GM21526 (cell line): ENCODE measurements around the gene FAT1.
"Not testable (repeated sequence)": the region's sequence is repeated elsewhere in the genome, so short reads cannot be mapped to it uniquely, and the experiment has no call there.

ENCODE experiments used
- ATAC-seq: cut with Tn5 transposase; IDR thresholded peaks from one replicate; pipeline ENCODE4 v1.9.1; 2021; ENCODE audit warnings: moderate library complexity; ENCODE audit not compliant: unreplicated experiment, low FRiP score

Gene FAT1, protein sequence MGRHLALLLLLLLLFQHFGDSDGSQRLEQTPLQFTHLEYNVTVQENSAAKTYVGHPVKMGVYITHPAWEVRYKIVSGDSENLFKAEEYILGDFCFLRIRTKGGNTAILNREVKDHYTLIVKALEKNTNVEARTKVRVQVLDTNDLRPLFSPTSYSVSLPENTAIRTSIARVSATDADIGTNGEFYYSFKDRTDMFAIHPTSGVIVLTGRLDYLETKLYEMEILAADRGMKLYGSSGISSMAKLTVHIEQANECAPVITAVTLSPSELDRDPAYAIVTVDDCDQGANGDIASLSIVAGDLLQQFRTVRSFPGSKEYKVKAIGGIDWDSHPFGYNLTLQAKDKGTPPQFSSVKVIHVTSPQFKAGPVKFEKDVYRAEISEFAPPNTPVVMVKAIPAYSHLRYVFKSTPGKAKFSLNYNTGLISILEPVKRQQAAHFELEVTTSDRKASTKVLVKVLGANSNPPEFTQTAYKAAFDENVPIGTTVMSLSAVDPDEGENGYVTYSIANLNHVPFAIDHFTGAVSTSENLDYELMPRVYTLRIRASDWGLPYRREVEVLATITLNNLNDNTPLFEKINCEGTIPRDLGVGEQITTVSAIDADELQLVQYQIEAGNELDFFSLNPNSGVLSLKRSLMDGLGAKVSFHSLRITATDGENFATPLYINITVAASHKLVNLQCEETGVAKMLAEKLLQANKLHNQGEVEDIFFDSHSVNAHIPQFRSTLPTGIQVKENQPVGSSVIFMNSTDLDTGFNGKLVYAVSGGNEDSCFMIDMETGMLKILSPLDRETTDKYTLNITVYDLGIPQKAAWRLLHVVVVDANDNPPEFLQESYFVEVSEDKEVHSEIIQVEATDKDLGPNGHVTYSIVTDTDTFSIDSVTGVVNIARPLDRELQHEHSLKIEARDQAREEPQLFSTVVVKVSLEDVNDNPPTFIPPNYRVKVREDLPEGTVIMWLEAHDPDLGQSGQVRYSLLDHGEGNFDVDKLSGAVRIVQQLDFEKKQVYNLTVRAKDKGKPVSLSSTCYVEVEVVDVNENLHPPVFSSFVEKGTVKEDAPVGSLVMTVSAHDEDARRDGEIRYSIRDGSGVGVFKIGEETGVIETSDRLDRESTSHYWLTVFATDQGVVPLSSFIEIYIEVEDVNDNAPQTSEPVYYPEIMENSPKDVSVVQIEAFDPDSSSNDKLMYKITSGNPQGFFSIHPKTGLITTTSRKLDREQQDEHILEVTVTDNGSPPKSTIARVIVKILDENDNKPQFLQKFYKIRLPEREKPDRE (N-terminal part only)

DNA sequence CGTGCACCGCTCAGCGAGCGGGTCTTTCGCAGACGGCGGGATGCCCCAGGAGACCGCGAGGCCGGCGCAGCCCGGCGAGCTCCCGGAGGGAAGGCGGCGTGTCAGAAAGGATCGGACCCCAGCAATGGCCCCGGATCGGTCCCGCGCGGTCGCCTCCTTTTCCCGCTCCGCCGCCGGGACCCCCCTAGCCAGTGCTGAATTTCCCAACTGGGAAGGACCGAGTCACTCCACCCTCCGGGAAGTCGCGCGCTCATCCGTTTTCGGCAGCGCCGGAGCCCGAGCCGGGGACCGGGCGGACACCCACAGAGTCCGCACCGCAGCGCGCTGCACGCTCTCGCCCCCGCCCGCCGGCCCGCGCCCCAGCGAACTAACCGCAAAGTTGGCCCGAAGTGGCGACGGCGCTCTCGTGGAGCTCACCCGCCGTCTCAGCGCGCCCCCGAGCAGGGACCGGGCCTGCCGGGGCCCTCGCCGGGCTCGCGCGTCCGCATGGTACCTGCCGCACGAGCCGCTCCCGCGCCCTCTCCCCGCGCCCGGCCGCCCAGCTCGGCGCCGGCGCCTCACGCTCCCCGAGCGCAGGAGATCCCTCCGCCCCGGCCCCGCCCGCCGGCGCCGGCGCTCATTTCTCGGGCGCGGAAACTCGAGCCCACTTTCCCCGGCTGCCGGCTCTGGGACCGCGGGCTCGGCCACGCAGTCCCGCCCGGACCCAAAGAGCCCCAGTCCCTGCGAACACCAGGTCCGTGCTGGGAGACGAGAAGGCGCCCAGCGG is at the start of gene FAT1:
Gene FAT1 (minus strand): TSS at position 565 of the 766 bp plus-strand sequence. CDS start 14,029 bp downstream, outside the sequence.
- no peak for ATAC-seq

DNA sequence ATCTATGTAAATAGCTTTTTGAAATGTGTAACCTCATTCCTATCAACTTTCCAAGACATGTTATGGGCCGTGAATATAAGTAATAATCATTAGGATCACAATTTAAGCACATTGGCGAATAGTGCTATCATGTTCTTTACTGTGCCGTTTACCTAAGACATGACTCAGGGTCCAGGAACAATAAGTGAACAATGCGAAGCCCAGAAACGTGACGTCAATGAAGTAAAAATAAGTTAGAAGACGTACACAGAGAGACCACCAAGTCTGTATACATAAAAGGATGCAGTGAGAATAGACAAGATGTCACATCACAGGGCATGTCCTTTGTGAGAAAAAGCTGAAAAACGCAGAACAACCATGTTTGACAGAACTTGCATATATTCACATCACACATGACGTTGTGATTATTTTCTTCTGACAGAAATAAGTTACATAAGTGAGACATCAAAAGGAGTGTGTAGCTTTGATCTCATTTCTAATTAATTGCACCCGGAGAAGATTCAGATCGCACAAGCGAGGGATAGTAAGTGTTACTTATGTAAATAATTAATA is 49.4 kb upstream of the FAT1 start:
- ATAC-seq: no peak

DNA sequence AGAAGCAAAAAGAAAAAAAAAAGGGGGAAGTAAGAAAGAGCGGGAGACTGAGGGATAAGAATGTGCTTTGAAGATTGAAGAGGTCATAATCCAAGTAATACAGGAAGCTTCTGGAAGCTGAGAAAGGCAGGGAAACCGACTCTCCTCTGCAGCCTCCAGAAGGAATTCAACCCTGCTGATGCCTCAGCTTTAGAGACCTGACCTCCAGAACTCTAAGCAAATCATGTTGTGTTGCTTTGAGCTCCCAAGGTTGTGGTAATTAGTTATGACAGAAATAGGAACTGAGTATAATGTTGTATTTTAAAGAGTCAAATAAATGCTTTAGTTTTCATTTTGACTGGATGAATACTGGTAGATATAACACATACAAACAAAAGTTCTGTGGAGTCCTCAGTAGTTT is 48.0 kb upstream of the FAT1 start:
- ATAC-seq: no peak

DNA sequence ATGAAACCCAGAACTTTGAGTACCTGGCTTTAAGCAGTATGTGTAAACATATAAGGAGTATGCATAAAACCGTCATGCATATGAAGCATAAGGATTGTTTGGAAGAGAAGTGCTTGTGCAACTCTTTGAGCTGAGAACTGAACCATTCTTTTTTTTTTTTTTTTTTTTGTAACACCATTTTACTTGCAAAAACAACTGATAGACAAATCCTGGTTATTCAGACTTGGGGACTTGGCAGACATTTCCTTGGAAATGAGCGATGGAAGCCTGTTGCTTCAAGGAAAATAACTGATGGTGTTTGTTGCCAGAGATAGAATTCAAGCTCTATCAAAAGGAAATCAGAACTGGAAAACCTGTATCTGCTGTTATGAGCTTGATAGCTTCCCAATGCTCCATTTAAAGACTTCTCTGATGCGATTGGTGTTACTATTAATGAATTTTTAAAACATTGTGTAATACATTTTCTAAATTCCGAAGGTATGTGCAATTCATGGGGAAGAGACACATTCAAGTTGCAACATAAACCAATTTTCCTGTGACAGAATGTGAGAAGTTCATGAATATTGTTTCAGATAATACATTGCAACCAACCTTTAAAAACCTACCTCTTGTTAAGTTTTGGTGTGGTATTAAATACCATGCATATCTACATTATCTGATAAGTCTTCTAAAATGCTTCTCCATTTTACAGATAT is 47.0 kb upstream of the FAT1 start:
- ATAC-seq: no peak

DNA sequence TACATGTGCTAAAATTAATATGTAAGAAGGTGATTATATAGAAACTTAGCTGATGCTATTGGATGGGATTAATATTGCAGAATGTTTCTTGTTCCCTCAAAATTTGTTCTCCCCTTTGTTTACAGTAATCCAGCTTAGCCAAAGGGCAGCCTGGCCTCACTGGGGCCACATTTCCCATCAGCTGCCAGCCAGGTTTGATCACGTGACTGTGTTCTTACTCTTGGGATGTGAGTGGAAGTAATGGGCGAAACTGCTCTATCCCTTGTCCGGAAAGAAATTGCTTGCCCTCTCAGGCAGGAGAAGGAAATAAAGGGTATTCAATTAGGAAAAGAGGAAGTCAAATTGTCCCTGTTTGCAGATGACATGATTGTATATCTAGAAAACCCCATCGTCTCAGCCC is 44.1 kb upstream of the FAT1 start:
- ATAC-seq: no peak

DNA sequence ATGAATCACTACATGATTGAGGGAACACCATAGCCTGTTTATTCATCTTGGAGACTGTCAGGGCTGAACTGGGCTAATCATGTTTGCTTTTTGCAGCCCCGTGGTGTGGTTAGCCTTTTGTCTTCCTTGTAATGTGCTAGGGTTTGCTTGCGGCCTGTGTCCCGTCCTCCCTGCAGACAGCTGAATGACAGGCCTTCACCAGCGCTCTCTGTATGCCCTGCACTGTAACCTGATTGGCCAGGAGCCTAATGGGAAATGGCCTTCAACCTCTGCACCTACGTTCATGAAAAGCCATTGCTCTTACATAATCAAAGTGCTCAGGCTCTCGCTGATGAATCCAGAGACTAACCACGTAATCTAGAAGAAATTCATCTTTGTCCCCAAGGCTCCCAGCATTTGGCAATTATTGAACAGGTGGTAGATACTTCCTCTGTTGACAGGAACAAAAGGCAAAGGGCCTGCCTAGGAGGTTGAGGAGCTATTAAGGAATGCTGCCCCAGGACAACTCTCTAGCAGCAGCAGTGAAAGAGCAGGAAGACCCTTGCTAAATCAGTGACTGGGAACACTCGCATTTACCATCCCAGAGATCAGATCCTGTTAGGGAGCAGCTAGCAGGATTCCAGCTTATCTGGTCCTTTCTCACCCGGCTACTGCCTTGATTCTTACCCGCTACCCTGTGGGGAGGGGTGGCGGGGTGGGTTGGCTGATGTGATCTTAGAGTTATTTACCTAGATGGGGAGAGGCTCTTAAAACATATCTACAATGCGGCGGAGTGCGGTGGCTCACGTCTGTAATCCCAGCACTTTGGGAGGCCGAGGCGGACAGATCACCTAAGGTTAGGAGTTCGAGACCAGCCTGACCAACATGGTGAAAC is 42.3 kb upstream of the FAT1 start:
- no peak for ATAC-seq

DNA sequence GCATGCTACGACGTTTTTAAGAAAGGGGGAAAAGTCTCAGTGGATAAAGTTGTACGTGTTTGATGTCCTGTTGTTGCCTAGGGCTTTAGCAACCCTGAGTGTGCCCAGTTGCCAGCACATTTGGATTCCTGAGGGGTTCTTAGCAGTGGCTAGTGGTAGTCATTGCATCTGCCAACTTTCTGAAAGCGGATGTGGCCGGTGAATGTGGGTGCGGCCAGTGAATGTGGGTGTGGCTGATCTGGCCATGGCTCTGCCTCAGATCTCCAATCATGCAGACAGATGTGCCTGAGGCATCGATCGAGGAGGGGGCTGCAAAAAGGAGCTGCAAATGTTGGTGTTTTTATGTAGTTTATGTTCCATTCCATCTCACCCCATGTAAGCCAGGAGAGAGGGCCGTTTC is 41.5 kb upstream of the FAT1 start:
- ATAC-seq: no peak

DNA sequence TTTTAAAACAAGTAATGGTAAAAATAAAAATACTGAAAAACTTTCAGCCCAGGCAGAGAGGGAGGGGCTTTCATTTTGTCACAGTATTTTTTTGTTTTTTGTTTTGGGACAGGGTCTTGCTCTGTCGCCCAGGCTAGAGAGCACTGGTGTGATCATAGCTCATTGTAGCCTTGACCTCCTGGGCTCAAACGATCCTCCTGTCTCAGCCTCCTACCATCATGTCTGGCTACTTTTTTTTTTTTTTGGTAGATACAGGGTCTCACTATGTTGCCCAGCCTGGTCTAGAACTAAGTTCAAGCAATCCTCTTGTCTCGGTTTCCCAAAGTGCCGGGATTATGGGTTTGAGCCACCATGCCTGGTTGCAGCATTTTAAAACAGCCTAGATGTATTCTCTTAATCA is 40.8 kb upstream of the FAT1 start:
- no peak for ATAC-seq

DNA sequence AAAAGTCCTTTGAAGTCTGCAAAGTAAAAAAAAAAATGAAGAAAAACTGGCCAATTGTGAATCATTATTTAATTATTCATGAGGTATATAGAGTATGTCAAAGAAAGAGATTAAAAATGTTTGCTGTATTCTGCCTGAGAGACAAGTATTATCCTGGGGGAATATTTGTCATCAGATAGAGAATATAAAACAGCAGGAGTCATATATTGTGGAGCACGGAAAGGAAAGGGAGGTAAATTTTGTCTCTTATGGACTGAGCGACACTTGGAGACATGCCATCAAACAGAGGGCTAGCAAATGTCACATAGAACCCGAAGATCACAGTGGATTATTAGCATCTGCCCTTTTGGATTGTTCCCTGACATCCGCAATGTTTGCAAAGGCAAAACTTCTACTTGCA is 39.2 kb upstream of the FAT1 start:
- no peak for ATAC-seq

DNA sequence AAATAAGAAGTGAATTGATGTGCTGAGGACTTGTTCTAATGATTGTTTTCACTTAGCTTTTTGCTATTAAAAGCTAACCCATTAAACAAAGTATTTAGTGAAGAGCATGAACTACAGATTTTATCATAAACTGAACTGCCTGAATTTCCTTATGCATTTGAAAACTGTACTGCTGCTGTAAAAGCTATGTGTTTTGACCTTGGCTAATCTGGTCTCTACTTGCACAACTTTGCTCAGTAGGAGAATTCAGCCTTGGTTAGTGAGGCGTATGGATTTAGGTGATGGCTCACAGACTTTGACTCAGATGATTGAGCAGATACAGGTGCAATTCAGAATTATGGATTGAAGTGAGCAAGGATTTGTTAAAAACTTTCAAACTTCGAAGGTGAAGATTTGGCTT is 38.7 kb upstream of the FAT1 start:
- no peak for ATAC-seq

DNA sequence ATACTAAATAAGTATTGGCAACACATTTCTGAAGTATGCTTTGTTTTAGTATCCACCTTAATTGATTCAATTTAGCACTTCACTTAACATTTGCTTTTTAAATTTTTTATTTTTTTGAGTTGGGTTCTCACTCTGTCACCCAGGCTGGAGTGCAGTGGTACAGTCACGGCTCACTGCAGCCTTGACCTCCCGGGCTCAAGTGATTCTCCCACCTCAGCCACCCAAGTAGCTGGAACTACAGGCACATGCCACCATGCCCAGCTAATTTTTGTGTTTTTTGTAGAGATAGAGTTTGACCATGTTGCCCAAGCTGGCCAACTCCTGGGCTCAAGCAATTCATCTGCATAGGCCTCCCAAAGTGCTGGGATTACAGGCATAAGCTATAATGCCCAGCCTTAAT is 38.3 kb upstream of the FAT1 start:
- ATAC-seq: not testable (repeated sequence)

DNA sequence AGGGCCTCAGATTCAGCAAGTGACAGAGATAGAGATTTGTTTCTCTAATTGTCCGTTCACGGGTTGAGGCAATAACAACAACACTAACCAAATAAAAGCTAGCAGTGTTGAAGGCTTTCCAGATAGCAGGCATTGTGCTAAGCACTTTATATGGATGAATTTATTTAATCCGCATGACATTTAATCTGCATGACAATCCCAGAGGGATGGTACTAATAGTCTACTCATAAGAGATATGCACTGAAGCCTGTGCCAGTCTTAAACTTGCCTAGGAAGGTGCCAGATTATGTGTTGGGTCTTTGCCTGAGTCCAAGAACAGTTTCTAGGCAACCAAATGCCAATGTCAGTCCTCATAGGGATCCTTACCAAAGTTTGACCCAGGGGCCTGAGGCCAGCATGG is 37.7 kb upstream of the FAT1 start:
- no peak for ATAC-seq

DNA sequence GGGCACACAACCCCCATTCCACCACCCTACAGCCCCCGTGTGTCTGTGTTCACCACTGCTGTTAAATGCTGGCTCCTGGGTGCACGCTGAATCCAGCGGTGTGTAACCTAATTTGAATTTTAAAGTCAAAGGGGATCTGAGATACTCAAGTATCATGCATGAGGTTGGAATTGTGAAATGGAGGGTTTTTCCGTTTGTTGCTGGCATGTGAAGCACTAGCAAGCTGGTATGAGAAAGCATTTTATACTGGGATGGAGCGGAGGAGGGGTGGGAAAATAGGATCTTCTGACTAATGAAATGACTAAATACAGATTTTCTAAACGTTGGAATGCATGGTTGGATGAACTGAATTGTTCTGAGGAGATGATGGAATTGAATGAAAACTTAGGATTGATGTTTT is 36.9 kb upstream of the FAT1 start:
- ATAC-seq: no peak

DNA sequence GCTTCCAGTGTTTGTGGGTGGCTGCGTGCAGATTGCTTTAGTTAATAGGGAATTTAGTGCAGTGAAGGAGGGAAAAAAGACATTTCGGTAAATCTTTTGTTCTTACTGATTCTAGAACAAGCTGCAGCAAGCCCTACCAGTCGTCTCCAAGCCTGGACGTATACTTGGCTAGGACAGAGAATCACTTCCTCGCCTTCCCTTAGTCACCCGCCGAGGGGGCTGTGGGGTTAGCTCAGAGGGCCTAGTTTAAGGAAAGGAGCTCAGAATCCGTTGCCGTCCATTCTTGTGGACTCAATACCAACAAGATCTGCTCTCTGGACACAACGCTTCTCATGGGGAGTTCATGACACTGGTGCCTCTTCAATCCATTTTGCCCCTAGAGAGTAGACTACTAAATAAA is 36.3 kb upstream of the FAT1 start:
- no peak for ATAC-seq

DNA sequence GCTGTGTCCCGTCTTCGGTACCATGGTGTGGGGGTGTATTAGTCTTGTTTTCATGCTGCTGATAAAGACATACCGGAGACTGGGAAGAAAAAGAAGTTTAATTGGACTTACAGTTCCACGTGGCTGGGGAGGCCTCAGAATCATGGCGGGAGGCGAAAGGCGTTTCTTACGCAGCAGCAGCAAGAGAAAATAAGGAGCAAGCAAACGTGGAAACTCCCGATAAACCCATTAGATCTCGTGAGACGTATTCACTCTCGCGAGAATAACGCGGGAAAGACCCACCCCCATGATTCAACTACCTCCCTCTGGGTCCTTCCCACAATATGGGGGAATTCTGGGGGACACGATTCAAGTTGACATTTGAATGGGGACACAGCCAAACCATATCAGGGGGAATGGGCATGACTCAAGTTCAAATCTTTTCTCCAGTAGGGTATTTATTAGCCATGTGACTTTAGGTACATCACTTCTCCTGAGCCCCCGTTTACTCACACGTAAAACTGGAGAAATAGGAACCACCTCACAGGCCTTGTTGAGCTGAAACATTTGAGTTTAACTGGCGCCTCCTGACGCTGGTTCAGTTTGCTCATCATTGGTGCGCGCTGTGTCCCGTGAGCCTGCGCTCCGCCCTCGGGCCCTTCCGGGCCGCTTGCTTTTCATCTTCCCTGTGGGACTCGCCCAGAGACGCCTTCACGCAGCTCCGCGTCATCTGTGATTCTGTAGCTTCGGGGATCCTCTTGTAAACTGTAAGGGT is 35.5 kb upstream of the FAT1 start:
- ATAC-seq: no peak

DNA sequence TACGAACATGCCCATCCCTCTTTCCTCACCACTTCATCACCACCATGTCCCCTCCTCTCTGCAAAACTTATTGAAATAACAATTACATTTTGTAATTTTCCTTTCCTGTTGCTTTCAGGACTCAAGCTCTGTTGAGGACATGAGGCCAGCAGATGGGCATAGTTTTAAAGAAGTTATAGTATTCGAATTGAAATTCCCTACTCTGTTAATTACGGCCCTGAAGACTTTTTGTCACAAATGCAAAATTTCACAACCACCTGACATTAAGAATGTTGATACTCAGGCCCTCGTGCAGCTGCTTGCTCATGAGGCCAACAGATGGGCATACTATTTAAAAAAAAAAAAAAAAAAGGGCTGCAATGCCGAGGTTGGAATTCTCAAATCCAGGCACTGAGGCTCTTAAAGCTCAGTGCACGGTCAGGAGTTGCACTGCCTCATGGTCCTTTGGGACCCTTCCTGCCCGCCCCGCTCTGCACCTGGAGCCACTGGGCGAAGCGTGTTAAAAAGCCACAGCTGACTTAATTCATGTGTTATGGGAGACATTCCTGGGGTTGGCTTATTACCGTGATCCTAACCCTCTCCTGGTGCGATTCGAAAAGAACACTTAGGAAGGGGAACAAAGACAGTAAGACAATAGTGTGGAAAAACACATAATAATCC is 34.2 kb upstream of the FAT1 start:
- no peak for ATAC-seq

DNA sequence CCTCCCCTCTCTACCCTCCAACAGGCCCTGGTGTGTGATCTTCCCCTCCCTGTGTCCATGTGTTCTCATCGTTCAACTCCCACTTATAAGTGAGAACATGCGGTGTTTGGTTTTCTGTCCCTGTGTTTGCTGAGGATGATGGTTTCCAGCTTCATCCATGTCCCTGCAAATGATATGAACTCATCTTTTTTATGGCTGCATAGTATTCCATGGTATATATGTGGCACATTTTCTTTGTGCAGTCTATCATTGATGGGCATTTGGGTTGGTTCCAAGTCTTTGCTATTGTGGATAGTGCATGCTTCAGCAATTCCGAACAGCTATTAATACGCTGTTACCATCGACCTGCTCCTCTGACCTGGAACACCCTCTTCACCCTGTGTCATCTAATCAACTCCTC is 32.9 kb upstream of the FAT1 start:
- ATAC-seq: not testable (repeated sequence)
